Measurements from ENCODE around the gene KRT15.

DNA sequence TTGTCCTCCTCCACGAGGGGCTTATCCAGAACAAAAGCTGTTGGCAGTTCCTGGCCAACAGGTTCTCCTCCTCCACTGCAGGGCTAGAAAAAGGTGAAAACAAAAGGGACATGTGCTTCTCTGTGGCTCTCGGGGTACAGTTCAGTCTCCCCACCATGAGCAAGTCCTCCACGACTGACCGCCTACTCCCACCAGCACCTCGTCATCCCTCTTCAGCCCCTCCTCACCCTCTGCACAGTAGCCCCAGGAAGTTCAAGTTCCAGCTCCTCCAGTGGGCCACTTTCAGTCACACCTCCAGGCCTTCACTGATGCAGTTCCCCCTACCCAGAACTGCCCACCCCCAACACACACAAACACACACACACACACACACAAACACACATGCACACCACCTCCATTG, 33.8 kb upstream of the KRT15 start:
- TF ChIP-seq, protein P1, sequence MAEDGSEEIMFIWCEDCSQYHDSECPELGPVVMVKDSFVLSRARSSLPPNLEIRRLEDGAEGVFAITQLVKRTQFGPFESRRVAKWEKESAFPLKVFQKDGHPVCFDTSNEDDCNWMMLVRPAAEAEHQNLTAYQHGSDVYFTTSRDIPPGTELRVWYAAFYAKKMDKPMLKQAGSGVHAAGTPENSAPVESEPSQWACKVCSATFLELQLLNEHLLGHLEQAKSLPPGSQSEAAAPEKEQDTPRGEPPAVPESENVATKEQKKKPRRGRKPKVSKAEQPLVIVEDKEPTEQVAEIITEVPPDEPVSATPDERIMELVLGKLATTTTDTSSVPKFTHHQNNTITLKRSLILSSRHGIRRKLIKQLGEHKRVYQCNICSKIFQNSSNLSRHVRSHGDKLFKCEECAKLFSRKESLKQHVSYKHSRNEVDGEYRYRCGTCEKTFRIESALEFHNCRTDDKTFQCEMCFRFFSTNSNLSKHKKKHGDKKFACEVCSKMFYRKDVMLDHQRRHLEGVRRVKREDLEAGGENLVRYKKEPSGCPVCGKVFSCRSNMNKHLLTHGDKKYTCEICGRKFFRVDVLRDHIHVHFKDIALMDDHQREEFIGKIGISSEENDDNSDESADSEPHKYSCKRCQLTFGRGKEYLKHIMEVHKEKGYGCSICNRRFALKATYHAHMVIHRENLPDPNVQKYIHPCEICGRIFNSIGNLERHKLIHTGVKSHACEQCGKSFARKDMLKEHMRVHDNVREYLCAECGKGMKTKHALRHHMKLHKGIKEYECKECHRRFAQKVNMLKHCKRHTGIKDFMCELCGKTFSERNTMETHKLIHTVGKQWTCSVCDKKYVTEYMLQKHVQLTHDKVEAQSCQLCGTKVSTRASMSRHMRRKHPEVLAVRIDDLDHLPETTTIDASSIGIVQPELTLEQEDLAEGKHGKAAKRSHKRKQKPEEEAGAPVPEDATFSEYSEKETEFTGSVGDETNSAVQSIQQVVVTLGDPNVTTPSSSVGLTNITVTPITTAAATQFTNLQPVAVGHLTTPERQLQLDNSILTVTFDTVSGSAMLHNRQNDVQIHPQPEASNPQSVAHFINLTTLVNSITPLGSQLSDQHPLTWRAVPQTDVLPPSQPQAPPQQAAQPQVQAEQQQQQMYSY (CRISPR knock-in tag; IDR thresholded peaks at IDR 0.05), result no peak
- no peak for TF ChIP-seq ESRRA (CRISPR knock-in tag; IDR thresholded peaks at IDR 0.05; ENCODE audit: borderline replicate concordance)
- TF ChIP-seq, protein P2, sequence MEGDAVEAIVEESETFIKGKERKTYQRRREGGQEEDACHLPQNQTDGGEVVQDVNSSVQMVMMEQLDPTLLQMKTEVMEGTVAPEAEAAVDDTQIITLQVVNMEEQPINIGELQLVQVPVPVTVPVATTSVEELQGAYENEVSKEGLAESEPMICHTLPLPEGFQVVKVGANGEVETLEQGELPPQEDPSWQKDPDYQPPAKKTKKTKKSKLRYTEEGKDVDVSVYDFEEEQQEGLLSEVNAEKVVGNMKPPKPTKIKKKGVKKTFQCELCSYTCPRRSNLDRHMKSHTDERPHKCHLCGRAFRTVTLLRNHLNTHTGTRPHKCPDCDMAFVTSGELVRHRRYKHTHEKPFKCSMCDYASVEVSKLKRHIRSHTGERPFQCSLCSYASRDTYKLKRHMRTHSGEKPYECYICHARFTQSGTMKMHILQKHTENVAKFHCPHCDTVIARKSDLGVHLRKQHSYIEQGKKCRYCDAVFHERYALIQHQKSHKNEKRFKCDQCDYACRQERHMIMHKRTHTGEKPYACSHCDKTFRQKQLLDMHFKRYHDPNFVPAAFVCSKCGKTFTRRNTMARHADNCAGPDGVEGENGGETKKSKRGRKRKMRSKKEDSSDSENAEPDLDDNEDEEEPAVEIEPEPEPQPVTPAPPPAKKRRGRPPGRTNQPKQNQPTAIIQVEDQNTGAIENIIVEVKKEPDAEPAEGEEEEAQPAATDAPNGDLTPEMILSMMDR (IDR thresholded peaks at IDR 0.05), result no peak
- no peak for TF ChIP-seq SMAD3 (CRISPR knock-in tag; IDR thresholded peaks at IDR 0.05; ENCODE audit: borderline replicate concordance)
- TF ChIP-seq ZNF423 (CRISPR knock-in tag; IDR thresholded peaks at IDR 0.05), result no peak
- TF ChIP-seq FOXJ3 (CRISPR knock-in tag; IDR thresholded peaks at IDR 0.05; ENCODE audit: borderline replicate concordance), result no peak
- TF ChIP-seq, protein P3, sequence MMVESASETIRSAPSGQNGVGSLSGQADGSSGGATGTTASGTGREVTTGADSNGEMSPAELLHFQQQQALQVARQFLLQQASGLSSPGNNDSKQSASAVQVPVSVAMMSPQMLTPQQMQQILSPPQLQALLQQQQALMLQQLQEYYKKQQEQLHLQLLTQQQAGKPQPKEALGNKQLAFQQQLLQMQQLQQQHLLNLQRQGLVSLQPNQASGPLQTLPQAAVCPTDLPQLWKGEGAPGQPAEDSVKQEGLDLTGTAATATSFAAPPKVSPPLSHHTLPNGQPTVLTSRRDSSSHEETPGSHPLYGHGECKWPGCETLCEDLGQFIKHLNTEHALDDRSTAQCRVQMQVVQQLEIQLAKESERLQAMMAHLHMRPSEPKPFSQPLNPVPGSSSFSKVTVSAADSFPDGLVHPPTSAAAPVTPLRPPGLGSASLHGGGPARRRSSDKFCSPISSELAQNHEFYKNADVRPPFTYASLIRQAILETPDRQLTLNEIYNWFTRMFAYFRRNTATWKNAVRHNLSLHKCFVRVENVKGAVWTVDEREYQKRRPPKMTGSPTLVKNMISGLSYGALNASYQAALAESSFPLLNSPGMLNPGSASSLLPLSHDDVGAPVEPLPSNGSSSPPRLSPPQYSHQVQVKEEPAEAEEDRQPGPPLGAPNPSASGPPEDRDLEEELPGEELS (CRISPR knock-in tag; IDR thresholded peaks at IDR 0.05), result no peak
- no peak for TF ChIP-seq NR3C1 (CRISPR knock-in tag; conservative IDR thresholded peaks at IDR 0.05; ENCODE audit: low read depth)

Measured in WTC11 (cell line).